ENCODE data around the gene ZNF830. TPM values are rescaled to one million over a fixed set of nuclear protein-coding genes. Genes with fewer than 3 reads are reported as not detected.

ZNF830 gene
- total and polyA plus RNA-seq, 4 donors: 3.6 to 6.9 (median 4.6) TPM

GRCh38 chr17:34917381-34917780 is 44.0 kb upstream of the ZNF830 start:
- Histone ChIP-seq H3K4me1 (ENCODE audit: control insufficient read depth in 4 of 4, insufficient read depth in 4 of 4, low read length in 3 of 4) (no peaks in the 10 kb centered on the region), H3K9me3 (ENCODE audit: control insufficient read depth in 4 of 4, low read length in 3 of 4) (no peaks in the 10 kb centered on the region), H3K27ac (ENCODE audit: low read depth in 1 of 2, low read length in 2 of 2) (no peak overlapping the region), H3K36me3 (ENCODE audit: control insufficient read depth in 4 of 4, insufficient read depth in 3 of 4, low read depth in 1 of 4, low read length in 3 of 4) (peaks cover 0 to 4% (median 0%) of the 10 kb centered on the region in 4 donors), H3K9ac (ENCODE audit: low read depth in 1 of 2, low read length in 2 of 2) (no peak overlapping the region), H3K4me3 (ENCODE audit: low read depth in 1 of 3, low read length in 3 of 3) (no peak overlapping the region), H3K27me3 (ENCODE audit: control insufficient read depth in 4 of 4, insufficient read depth in 4 of 4, low read length in 3 of 4) (no peaks in the 10 kb centered on the region)
- no peak for DNase-seq (ENCODE audit: low spot score)
- WGBS: 89% methylated on average over 1 of the region's 1 CpG
- TF ChIP-seq GABPA (IDR thresholded peaks at IDR 0.05 in 1 of 2, conservative IDR thresholded peaks at IDR 0.05 in 1 of 2): no peak
- TF ChIP-seq JUND (IDR thresholded peaks at IDR 0.05): no peak
- TF ChIP-seq NR2F2 (IDR thresholded peaks at IDR 0.05): no peak
- TF ChIP-seq YY1 (IDR thresholded peaks at IDR 0.05): no peak

GRCh38 chr17:34920676-34921075 is 40.7 kb upstream of the ZNF830 start:
- Histone ChIP-seq H3K4me1 (ENCODE audit: control insufficient read depth in 4 of 4, insufficient read depth in 4 of 4, low read length in 3 of 4) (no peaks in the 10 kb centered on the region), H3K27me3 (ENCODE audit: control insufficient read depth in 4 of 4, insufficient read depth in 4 of 4, low read length in 3 of 4) (no peaks in the 10 kb centered on the region), H3K27ac (ENCODE audit: low read depth in 1 of 2, low read length in 2 of 2) (no peak overlapping the region), H3K9ac (ENCODE audit: low read depth in 1 of 2, low read length in 2 of 2) (no peak overlapping the region), H3K36me3 (ENCODE audit: control insufficient read depth in 4 of 4, insufficient read depth in 3 of 4, low read depth in 1 of 4, low read length in 3 of 4) (no peaks in the 10 kb centered on the region), H3K4me3 (ENCODE audit: low read depth in 1 of 3, low read length in 3 of 3) (no peak overlapping the region), H3K9me3 (ENCODE audit: control insufficient read depth in 4 of 4, low read length in 3 of 4) (no peaks in the 10 kb centered on the region)
- WGBS: 91% methylated on average over 4 of the region's 4 CpGs
- DNase-seq (ENCODE audit: low spot score): no peak
- no peak for TF ChIP-seq YY1 (IDR thresholded peaks at IDR 0.05)
- TF ChIP-seq RXRA (IDR thresholded peaks at IDR 0.05): no peak
- no peak for TF ChIP-seq REST (IDR thresholded peaks at IDR 0.05)
- no peak for TF ChIP-seq EGR1 (IDR thresholded peaks at IDR 0.05; ENCODE audit: low read depth in 2 of 2)
- no peak for TF ChIP-seq HNF4G (IDR thresholded peaks at IDR 0.05)
- TF ChIP-seq, protein P1, sequence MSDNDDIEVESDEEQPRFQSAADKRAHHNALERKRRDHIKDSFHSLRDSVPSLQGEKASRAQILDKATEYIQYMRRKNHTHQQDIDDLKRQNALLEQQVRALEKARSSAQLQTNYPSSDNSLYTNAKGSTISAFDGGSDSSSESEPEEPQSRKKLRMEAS (IDR thresholded peaks at IDR 0.05): no peak
- TF ChIP-seq GABPA (IDR thresholded peaks at IDR 0.05 in 1 of 2, conservative IDR thresholded peaks at IDR 0.05 in 1 of 2): no peak
- TF ChIP-seq HNF4A (conservative IDR thresholded peaks at IDR 0.05): no peak
- TF ChIP-seq, protein P2, sequence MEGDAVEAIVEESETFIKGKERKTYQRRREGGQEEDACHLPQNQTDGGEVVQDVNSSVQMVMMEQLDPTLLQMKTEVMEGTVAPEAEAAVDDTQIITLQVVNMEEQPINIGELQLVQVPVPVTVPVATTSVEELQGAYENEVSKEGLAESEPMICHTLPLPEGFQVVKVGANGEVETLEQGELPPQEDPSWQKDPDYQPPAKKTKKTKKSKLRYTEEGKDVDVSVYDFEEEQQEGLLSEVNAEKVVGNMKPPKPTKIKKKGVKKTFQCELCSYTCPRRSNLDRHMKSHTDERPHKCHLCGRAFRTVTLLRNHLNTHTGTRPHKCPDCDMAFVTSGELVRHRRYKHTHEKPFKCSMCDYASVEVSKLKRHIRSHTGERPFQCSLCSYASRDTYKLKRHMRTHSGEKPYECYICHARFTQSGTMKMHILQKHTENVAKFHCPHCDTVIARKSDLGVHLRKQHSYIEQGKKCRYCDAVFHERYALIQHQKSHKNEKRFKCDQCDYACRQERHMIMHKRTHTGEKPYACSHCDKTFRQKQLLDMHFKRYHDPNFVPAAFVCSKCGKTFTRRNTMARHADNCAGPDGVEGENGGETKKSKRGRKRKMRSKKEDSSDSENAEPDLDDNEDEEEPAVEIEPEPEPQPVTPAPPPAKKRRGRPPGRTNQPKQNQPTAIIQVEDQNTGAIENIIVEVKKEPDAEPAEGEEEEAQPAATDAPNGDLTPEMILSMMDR (IDR thresholded peaks at IDR 0.05; ENCODE audit: low read depth, low read length, missing input control): no peak
- no peak for TF ChIP-seq SP1 (IDR thresholded peaks at IDR 0.05)
- TF ChIP-seq NR2F2 (IDR thresholded peaks at IDR 0.05): no peak
- TF ChIP-seq FOXA2 (IDR thresholded peaks at IDR 0.05): no peak
- TF ChIP-seq TAF1 (conservative IDR thresholded peaks at IDR 0.05): no peak
- no peak for TF ChIP-seq JUND (IDR thresholded peaks at IDR 0.05)
